K562 (cell line): ENCODE results near the gene DRC1. TPM values are rescaled to one million over a fixed set of nuclear protein-coding genes. Genes with fewer than 3 reads are reported as not detected.

Experiments used
- ATAC-seq: fragments of 200-7000 bp; cut with Tn5 transposase; 3 replicates; pipeline ENCODE4 v1.9.1; 2020; ENCODE audit warnings: moderate library complexity
- BruUV-seq: library from RNA; stranded (reverse); fragments of 400-500 nt; replicated peaks from 2 replicates; lab custom pipeline; 2021; lab: Mats Ljungman, UMichigan
- CTCF ChIA-PET: fragments of 300-600 bp; formaldehyde crosslinking; extraction: SDS; loops from one replicate; lab custom pipeline; 2021; ENCODE audit warnings: low intra/inter-chr PET ratio; lab: Yijun Ruan, JAX
- POLR2A ChIA-PET: fragments of 300-600, 350-650 bp; sonication (Branson Sonifier 250); formaldehyde crosslinking; extraction: SDS; loops from one replicate; lab custom pipeline; 2021; ENCODE audit warnings: antibody characterized with exemption, inconsistent platforms; lab: Yijun Ruan, JAX
- DNase-seq, 4 experiments: peaks; one replicate each; pipeline versions ENCODE4 v3.0.0 to v3.0.0-alpha.2; 2011 to 2018; ENCODE audit warnings: low spot score in 3 of 4, mixed read lengths in 3 of 4; ENCODE audit errors: extremely low read depth in 1 of 4
- FAIRE-seq: peaks from 2 replicates; lab custom pipeline; 2011; peaks lifted over from hg19 to GRCh38; lab: Jason Lieb, UNC
- H2AFZ ChIP-seq: 2 replicates; pipeline ENCODE4 v1.6.0; 2011; ENCODE audit warnings: low read depth, low read length, control low read depth, inconsistent platforms
- H3K27ac ChIP-seq: fragments of 200-600 bp; 3 replicates; pipeline ENCODE4 v1.8.0; 2011; ENCODE audit warnings: low read depth, mild to moderate bottlenecking, control low read depth, inconsistent platforms, low read length, moderate library complexity, mixed read lengths; ENCODE audit errors: extremely low read depth
- H3K27me3 ChIP-seq, 2 experiments: fragments of 300-600 bp in 1 of 2; 2 replicates in 1 of 2; 3 replicates in 1 of 2; pipeline versions ENCODE4 v1.6.0 to v1.8.0; 2011; ENCODE audit warnings: inconsistent platforms in 2 of 2, low read length in 2 of 2, mild to moderate bottlenecking in 1 of 2, mixed read lengths in 1 of 2, moderate library complexity in 1 of 2; ENCODE audit not compliant: control insufficient read depth in 2 of 2, insufficient read depth in 2 of 2
- H3K36me3 ChIP-seq: fragments of 300-600 bp; 3 replicates; pipeline ENCODE4 v1.8.0; 2011; ENCODE audit warnings: mild to moderate bottlenecking, low read length, inconsistent platforms; ENCODE audit not compliant: control insufficient read depth, insufficient read depth
- H3K4me1 ChIP-seq, 2 experiments: fragments of 200-600 bp in 1 of 2; replicated peaks in 1 of 2; 2 replicates in 1 of 2; 3 replicates in 1 of 2; pipeline versions ENCODE4 v1.5.1 to v1.8.0; 2011; ENCODE audit warnings: inconsistent platforms in 2 of 2, low read length in 2 of 2, mild to moderate bottlenecking in 1 of 2, mixed read lengths in 1 of 2, moderate library complexity in 1 of 2; ENCODE audit not compliant: control insufficient read depth in 2 of 2, insufficient read depth in 2 of 2
- H3K4me2 ChIP-seq: 2 replicates; pipeline ENCODE4 v1.6.1; 2011; ENCODE audit warnings: low read length, control low read depth, inconsistent platforms, mixed read lengths; ENCODE audit not compliant: insufficient read depth
- H3K4me3 ChIP-seq: fragments of 200-600 bp; sonication (generic), shearing (Covaris generic); 2 replicates; pipeline ENCODE4 v1.5.1; 2016; ENCODE audit warnings: control low read depth, inconsistent platforms
- H3K79me2 ChIP-seq: fragments of 200-600 bp; 3 replicates; pipeline ENCODE4 v1.8.0; 2011; ENCODE audit warnings: low read length, inconsistent platforms; ENCODE audit not compliant: control insufficient read depth, insufficient read depth
- H3K9ac ChIP-seq, 2 experiments: 2 replicates each; pipeline versions ENCODE4 v1.6.0 to v1.6.1; 2011; ENCODE audit warnings: low read depth in 2 of 2, low read length in 2 of 2, control low read depth in 1 of 2, inconsistent platforms in 1 of 2, mild to moderate bottlenecking in 1 of 2, mixed read lengths in 1 of 2; ENCODE audit not compliant: insufficient read depth in 1 of 2
- H3K9me1 ChIP-seq: one replicate; pipeline ENCODE4 v1.6.0; 2011; ENCODE audit warnings: inconsistent platforms, mild to moderate bottlenecking, low read length, moderate library complexity; ENCODE audit not compliant: control insufficient read depth, insufficient read depth
- H3K9me3 ChIP-seq: replicated peaks from 2 replicates; pipeline ENCODE4 v1.5.1; 2011; ENCODE audit warnings: low read depth, low read length, inconsistent platforms; ENCODE audit not compliant: control insufficient read depth, insufficient read depth
- H4K20me1 ChIP-seq: replicated peaks from 2 replicates; pipeline ENCODE4 v1.6.1; 2011; ENCODE audit warnings: low read length, inconsistent platforms, mixed read lengths; ENCODE audit not compliant: control insufficient read depth, insufficient read depth
- SMARCA5 ChIP-seq: fragments of 450-650 bp; IDR thresholded peaks from 2 replicates; pipeline ENCODE4 v1.6.1; 2016
- THRAP3 ChIP-seq: fragments of 450-650 bp; IDR thresholded peaks from 2 replicates; pipeline ENCODE4 v1.6.1; 2016; ENCODE audit warnings: mild to moderate bottlenecking, inconsistent platforms, borderline replicate concordance
- WGBS: fragments of 100-300 bp; shearing (Covaris generic); methylation state at CpG from one replicate; pipeline ENCODE4 v1.1.6; 2016; ENCODE audit warnings: low coverage, mixed read lengths; ENCODE audit not compliant: insufficient coverage; ENCODE audit errors: missing lambda C conversion rate; 5-methylcytosine and 5-hydroxymethylcytosine counted together
- in situ Hi-C: fragments of 300-500 bp; cut with MboI; formaldehyde crosslinking; loops from 4 replicates; pipeline ENCODE4 v1.15.0; 2018; ENCODE audit warnings: inconsistent platforms, mixed read lengths
- intact Hi-C: fragments of 100-400 bp; cut with micrococcal nuclease; formaldehyde crosslinking; loops from 2 replicates; pipeline ENCODE4 v1.14.2; 2022
- polyA plus RNA-seq, 8 experiments: library from polyadenylated mRNA; depleted of rRNA in 4 of 8; stranded (reverse) in 5 of 8; unstranded in 3 of 8; fragments of >200 nt; fragmentation: Nextera tagmentation in 2 of 8; fragmentation: Illumina TruSeq in 1 of 8; extraction: Ambion mirVana in 2 of 8; extraction: Trizol in 1 of 8; gene quantifications; 2 replicates each; pipeline versions ENCODE4 v1.2.1 to v1.2.3, GENCODE V29; 2011 to 2014; ENCODE audit warnings: inconsistent platforms in 1 of 8, missing spikeins in 1 of 8
- total RNA-seq, 7 experiments: library from RNA; depleted of rRNA in 6 of 7; stranded (reverse); fragments of >200 nt in 6 of 7; fragmentation: Illumina TruSeq in 2 of 7; extraction: Trizol in 2 of 7; gene quantifications; 2 replicates each; pipeline versions ENCODE4 v1.2.1 to v1.2.3, GENCODE V29; 2011 to 2021; ENCODE audit warnings: low replicate concordance in 1 of 7
- TF ChIP-seq, protein P1 (sequence below): fragments of 250-450 bp; sonication (Bioruptor Pico); IDR thresholded peaks from 2 replicates; pipeline ENCODE4 v1.8.0; 2021; ENCODE audit warnings: borderline replicate concordance, mild to moderate bottlenecking, moderate library complexity; ENCODE audit not compliant: poor library complexity, severe bottlenecking
- TF ChIP-seq, protein P2 (sequence below): fragments of 200-800 bp; sonication (Bioruptor generic); IDR thresholded peaks from 2 replicates; pipeline ENCODE4 v1.6.1; 2017; ENCODE audit warnings: missing genetic modification characterization, missing compliant biosample characterization

The DRC1 gene
- total and polyA plus RNA-seq, 9 of the 15 experiments (the other 6 are each of a cell fraction or from before 2014, with no cell fraction given) = 0.07 to 0.10 TPM; not detected in 7

DNA sequence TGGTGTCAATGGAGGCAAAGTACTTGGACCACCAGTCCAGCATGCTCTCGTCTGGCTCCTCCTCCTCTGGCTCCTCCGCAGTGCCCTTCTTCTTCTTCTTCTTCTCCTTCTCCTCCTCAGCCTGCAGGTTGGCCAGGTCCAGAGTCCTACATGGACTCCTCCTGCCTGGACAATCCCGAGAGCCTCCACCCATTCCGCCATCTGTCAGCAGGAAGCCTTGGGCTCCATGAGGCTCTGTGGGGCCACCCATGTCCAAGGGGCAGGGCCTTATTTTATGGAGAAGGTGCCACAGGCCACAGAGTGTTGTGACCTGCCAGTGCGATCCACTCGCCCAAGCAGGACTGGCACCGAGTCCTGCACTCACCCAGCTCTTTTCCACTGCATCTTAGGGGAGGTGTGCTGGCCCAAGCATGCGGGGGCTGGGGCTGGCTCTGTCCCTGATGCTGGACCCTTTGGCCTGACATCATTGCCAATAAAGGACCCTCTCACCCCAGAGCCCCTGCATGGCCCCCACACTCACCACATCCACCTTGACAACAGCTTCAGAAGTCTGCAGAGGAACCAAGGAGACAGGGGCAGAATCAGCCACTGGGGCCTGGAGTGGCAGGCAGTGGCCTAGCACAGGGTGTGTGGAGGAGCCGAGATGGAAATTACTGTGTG lies 69.0 kb downstream of the DRC1 start:
- TF ChIP-seq, protein P1, sequence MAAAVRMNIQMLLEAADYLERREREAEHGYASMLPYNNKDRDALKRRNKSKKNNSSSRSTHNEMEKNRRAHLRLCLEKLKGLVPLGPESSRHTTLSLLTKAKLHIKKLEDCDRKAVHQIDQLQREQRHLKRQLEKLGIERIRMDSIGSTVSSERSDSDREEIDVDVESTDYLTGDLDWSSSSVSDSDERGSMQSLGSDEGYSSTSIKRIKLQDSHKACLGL = no peak
- TF ChIP-seq THRAP3 (no peak), SMARCA5 (no peak)
- TF ChIP-seq, protein P2, sequence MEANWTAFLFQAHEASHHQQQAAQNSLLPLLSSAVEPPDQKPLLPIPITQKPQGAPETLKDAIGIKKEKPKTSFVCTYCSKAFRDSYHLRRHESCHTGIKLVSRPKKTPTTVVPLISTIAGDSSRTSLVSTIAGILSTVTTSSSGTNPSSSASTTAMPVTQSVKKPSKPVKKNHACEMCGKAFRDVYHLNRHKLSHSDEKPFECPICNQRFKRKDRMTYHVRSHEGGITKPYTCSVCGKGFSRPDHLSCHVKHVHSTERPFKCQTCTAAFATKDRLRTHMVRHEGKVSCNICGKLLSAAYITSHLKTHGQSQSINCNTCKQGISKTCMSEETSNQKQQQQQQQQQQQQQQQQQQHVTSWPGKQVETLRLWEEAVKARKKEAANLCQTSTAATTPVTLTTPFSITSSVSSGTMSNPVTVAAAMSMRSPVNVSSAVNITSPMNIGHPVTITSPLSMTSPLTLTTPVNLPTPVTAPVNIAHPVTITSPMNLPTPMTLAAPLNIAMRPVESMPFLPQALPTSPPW (CRISPR knock-in tag) = no peak
- TF ChIP-seq, all 486 proteins: peak for 0
- Histone ChIP-seq H3K9me1 (no peaks in the 10 kb centered on the region), H2AFZ (no peak overlapping the region), H3K9me3 (peaks cover 5% of the 10 kb centered on the region; the same call in 1 of the 2 replicates), H3K36me3 (no peaks in the 10 kb centered on the region), H3K27me3 (peaks cover 0 to 5% of the 10 kb centered on the region in 2 experiments; a peak in 1 of 5 replicates), H3K4me3 (no peak overlapping the region), H4K20me1 (no peaks in the 10 kb centered on the region), H3K9ac (no peak overlapping the region), H3K27ac (no peak overlapping the region), H3K79me2 (no peaks in the 10 kb centered on the region), H3K4me2 (no peak overlapping the region), H3K4me1 (peaks cover 5 to 22% of the 10 kb centered on the region in 2 experiments; a peak in 4 of 5 replicates)
- POLR2A ChIA-PET = no interaction called here
- FAIRE-seq (no peak), ATAC-seq (no peak), DNase-seq (no peak)
- no TSS peak for BruUV-seq
- in situ Hi-C loops = no loop called here
- CTCF ChIA-PET = no interaction called here
- intact Hi-C loops = no loop called here
- WGBS = 12% methylated on average over 9 of the region's 9 CpGs
